HFF-Myc (cell line): ENCODE data around the gene ISOC2.

ENCODE experiments used
- DNase-seq: peaks from one replicate; pipeline ENCODE4 v3.0.0-alpha.2; 2011; ENCODE audit warnings: low read depth; ENCODE audit errors: extremely low read depth
- H3K4me3 ChIP-seq: replicated peaks from 2 replicates; pipeline ENCODE4 v1.5.1; 2011; ENCODE audit warnings: low read depth, mild to moderate bottlenecking, control low read depth, low read length
- TF ChIP-seq, protein P1 (sequence below): IDR thresholded peaks from 2 replicates; pipeline ENCODE4 v1.5.1; 2012; ENCODE audit warnings: mild to moderate bottlenecking, low read depth, low read length, control low read depth; ENCODE audit errors: missing control alignments

Gene ISOC2

DNA sequence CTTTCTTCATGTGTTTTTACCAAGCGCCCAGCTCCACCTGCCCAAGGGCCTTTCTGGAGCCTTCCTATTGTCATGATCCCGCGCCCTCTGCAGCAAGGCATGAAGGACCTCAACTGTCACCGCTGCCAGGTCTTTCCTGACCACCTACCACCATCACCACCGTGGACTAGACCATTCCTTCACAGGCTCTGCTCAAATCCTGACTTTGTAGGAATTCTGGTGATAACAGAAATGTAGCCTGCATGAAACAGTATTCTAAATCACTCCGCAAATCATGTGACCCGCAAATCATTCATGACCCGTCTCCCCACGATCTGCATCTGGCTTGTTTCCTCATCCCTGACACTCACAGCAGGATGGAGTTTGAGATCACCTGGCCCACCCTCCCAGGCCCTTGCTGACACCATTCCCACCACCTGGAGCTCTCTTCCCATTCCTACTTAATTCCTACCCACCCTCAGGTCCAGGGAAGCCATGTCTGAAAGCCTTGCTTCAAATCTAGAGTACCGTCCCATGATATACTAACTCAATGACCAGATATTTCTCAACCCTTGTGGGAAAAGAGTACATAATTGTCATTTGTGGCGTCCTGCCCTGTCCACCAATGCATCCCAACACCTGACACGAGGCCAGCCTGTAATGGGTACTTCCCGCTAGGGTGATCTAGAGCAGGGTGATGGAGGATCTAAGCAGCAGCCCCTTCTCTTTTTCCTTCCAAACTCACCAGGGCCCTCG, 55.2 kb downstream of the ISOC2 start:
- DNase-seq = no peak
- TF ChIP-seq, protein P1, sequence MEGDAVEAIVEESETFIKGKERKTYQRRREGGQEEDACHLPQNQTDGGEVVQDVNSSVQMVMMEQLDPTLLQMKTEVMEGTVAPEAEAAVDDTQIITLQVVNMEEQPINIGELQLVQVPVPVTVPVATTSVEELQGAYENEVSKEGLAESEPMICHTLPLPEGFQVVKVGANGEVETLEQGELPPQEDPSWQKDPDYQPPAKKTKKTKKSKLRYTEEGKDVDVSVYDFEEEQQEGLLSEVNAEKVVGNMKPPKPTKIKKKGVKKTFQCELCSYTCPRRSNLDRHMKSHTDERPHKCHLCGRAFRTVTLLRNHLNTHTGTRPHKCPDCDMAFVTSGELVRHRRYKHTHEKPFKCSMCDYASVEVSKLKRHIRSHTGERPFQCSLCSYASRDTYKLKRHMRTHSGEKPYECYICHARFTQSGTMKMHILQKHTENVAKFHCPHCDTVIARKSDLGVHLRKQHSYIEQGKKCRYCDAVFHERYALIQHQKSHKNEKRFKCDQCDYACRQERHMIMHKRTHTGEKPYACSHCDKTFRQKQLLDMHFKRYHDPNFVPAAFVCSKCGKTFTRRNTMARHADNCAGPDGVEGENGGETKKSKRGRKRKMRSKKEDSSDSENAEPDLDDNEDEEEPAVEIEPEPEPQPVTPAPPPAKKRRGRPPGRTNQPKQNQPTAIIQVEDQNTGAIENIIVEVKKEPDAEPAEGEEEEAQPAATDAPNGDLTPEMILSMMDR = no peak
- peak overlapping the region; percentile 90 for H3K4me3 ChIP-seq

DNA sequence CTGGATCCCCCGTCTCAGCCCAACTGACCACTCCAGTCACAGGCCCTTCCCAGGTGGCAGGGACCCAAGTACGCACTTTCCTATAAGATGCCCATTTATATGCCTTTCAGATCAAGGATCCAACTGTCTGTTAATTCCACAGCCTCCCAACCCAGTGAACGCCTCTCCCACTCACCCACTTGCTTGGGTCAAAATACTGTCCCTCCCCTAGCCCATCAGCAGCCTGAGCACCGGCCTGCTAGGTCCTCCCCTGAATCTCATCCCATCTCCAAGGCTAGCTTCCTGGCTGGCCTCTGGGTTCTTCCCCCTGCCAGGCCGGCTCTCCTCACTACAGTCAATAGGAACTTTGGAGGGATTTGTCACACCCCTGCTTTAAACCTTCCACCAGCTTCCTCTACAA, 55.8 kb downstream of the ISOC2 start:
- no peak for DNase-seq
- H3K4me3 ChIP-seq = peak overlapping the region; percentile 90
- TF ChIP-seq, protein P1 = no peak
